Stimulated activated CD8-positive, alpha-beta memory T cell treated with anti-CD3 and anti-CD28 coated beads, Interleukin-4, amount 100 ng/mL, for 4 hours (primary cell): ENCODE measurements around the gene ZFP1.
"Not testable (repeated sequence)": the region's sequence is repeated elsewhere in the genome, so short reads cannot be mapped to it uniquely, and the experiment has no call there.

ENCODE experiments used
- DNase-seq, 2 donors: peaks; one replicate each; pipeline ENCODE4 v3.0.0-alpha.2; 2020; ENCODE audit warnings: low read depth in 2 of 2, low spot score in 1 of 2

The ZFP1 gene

GRCh38 chr16:75112734-75113491, 35.4 kb upstream of the ZFP1 start:
- DNase-seq = no peak

DNA sequence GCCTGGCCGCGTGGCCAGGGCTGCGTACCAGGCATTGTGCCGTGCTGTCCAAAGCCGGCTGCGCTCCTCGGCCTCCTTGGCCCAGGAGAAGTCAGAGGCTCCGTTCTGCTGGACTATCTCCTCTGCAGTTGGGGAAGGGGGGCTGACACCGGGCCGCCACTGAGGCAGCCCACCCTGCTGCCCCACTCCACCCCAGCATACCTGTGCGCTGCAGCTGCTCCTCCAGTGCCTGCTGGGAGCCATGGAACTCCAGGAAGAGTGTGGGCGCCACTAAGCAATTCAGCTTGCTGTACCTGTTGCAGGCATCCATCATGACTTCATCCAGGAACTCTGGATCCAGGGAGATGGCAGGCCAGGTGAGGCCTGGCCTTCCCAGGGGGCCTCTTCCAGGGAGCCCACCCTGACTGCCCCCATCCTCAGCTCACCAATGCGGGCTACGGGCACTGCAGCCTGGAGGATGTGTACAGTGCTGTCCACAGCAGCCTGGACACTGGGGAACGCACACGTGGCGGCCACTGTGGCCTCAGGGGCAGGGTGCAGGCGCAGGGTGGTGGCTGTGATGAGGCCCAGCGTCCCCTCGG, 34.7 kb upstream of the ZFP1 start:
- no peak for DNase-seq

DNA sequence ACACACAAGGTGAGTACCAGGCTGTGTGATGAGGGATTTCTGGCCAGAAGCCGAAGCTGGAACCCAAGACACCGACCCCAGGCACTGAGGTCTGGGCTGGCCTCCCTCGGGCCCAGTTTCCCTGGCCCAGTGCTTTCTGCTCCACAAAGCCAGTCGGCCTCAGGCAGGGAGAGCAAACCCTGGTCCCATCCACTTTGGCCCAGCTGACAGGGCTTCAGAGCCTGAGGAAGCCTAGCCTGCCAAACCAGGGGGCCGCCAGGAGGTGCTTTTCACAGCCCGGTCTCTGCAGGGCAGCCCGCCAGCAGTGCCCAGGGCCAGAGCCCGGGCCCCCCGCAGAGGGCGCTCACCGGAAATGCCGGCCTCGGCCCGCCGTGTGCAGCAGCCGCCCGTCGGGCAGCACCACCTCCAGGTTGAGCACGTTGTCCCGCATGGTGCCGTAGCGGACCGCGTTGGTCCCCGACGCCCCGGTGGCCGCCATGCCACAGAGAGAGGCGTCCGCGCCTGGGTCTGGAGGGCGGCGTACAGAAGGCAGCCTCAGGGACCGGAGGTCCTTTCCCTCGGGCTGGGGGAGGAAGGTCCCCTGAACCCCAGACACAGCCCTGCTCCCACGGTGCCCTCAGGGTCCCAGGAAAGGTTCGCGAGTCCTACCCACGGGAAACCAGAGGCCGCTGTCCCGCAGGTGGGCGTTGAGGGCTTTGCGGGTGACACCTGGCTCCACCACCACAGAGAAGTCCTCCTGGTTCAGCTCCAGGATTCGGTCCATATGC, 34.0 kb upstream of the ZFP1 start:
- no peak for DNase-seq

- no peak for DNase-seq
Measured at GRCh38 chr16:75114946-75115825, 33.1 kb upstream of the ZFP1 start.

GRCh38 chr16:75116081-75116910, 32.0 kb upstream of the ZFP1 start, which contains the start of gene LDHD:
LDHD (minus strand) TSS chr16:75116780; CDS start chr16:75116720, 60 bp downstream.
- DNase-seq = no peak

- no peak for DNase-seq
Measured at GRCh38 chr16:75116911-75117245, 31.4 kb upstream of the ZFP1 start.

- DNase-seq = no peak
Measured at GRCh38 chr16:75118943-75119539, 29.3 kb upstream of the ZFP1 start.

DNA sequence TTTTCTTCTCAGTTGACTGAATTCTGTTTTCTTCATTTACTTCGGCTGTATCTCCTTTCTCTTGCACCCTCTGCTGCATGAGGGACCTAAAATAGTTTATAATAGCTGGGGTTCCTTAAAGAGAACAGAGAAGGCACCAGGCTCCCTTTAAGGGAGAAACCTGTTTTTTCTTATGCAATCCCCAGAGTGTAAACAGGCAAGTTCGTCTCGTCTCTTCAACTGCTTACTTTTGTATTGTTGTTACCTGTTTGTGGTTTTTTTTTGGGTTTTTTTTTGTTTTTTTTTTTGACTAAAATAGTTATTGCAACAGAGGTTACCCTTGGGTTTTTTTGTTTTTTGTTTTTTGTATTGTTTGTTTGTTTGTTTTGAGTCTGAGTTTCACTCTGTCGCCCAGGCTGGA, 28.1 kb upstream of the ZFP1 start:
- DNase-seq = no peak

- no peak for DNase-seq
Measured at GRCh38 chr16:75121949-75122568, 26.3 kb upstream of the ZFP1 start.

DNA sequence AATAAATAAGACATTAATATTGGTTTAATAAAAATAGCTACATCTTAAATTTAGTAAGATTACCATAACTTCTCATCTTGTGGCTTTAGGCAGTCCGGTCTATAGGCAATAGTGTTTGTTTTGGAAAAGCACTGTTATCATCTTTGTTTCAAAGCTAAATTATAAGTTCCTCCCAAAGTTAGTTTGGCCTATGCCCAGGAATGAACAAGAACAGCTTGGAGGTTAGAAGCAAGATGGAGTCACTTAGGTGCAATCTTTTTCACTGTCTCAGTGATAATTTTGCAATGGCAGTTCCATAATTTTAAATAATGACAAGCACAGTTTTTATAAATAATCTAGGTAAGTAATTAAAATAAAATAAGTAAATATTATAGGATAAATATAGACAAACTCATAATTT, 25.7 kb upstream of the ZFP1 start:
- no peak for DNase-seq

DNA sequence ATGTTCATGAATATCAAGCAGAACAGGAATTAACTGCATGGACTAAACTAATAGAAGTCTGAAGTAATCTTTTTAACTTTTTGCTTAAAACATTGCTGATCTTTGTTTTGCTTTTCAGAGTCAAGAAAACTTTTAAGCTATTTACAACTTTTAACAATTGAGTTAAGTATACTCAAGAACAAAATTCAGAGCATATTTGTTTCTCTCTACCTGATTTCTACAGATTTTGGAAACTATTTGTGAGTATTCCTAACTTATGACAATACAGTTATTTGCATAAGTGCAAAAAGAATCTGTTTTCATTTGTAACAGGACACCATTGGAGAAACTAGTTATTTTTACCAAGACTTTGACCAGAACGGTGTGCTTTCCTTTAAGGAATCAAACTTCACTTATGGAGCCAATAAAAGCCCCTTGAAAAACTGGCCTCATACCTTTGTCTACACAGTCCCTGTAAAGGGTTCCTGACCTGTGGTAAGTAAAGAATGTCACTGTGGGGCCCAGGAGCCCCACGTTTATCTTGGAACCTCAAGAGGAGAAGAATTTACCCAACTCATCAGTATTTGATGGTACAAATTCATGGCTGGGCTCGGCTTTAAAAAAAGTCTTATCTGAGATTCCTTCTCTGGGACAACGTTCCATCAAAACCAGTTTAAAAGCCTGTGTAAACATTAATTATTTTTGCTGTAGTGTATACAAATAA, 20.5 kb upstream of the ZFP1 start:
- DNase-seq = no peak

DNA sequence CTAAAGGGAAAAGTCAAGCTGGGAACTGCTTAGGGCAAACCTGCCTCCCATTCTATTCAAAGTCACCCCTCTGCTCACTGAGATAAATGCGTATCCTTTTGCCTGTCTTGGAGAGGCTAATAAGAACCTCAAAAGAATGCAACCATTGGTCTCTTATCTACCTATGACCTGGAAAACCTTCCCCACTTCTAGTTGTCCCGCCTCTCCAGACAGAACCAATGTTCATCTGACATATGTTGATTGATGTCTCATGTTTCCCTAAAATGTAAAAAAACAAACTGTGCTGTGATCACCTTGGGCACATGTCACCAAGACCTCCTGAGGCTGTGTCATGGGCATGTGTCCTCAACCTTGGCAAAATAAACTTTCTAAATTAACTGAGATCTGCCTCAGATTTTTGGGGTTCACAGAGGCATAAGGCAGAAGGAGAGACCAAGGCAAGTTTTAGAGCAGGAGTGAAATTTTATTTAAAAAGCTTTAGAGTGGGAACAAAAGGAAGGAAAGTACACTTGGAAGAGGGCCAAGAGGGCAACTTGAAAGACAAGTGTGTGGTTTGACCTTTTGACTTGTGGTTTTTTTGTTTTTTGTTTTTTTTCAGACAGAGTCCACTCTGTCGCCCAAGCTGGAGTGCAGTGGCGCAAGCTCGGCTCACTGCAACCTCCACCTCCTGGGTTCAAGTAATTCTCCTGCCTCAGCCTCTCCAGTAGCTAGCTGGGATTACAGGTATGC, 18.7 kb upstream of the ZFP1 start:
- not testable (repeated sequence) for DNase-seq

GRCh38 chr16:75130150-75130771, 18.1 kb upstream of the ZFP1 start:
- no peak for DNase-seq

DNA sequence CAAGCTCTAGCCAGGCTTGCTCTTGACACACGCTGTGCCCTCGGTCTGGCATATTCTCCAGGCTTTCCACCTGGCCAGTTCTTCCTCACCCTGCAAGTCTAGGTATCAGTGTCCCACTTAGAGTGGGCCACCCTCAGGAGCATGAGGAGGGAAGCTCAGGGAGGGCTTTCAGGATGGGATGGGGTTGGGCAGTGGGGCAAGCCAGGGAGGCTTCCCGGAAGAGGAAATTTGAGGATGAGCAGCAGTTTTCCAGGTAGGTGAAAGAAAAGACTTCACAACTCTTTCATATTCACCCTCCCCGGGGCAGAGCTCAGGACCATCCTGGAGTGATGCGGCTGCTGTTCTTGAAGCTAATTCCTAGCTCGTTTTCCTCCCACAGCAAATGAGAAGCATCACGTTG, 17.2 kb upstream of the ZFP1 start:
- DNase-seq = no peak

- DNase-seq = no peak
Measured at GRCh38 chr16:75138233-75138632, 10.1 kb upstream of the ZFP1 start.

DNA sequence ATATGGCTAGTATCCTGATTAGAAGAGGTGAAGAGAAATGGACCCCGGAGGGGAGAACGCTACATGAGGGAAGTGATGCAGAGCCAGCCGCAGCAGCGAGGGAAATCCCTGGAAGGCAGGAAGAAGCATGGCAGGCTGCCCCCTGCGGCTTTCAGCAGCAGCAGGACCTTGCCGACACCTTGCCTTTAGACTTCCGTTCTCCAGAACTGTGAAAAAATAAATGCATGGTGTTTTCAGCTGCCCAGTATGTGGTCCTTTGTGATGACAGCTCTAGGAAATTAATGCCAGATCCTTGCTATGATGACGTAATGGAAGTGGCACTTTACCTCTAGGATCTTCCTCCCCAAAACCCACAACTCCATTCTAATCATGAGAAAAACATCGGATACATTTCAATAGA, 9.7 kb upstream of the ZFP1 start:
- DNase-seq = no peak

GRCh38 chr16:75139498-75139897, 8.8 kb upstream of the ZFP1 start:
- no peak for DNase-seq

DNA sequence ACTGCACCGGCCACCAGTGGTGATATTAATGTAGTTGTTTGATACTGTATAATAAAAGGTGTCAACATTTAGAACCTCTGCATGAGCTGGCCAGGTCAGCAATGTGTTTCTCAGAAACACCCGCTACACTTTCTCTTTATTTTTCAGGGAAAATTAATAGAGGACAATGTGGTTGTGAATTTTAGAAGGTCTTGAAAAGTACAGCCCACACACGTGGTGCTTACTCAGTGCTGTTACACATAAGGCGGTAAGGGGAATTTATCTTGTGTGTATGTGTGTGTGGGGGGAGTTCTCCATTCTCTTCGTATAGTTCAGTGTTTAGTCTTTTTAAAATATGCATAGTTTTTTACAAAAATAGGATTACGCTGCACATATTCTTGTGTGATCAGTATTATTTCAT, 4.4 kb upstream of the ZFP1 start:
- DNase-seq = no peak
